ENCODE measurements around the gene ZNF662. TPM values are rescaled to one million over a fixed set of nuclear protein-coding genes. Genes with fewer than 3 reads are reported as not detected.

Gene ZNF662
- total RNA-seq, 1 experiment from 2014 or later: not detected

- no peak overlapping the region for H3K4ac ChIP-seq (ENCODE audit: low read depth, low read length)
- no peaks in the 10 kb centered on the region for H4K20me1 ChIP-seq (ENCODE audit: control insufficient read depth, insufficient read depth, insufficient read length)
- no peak overlapping the region for H2BK120ac ChIP-seq (ENCODE audit: low read depth, low read length, poor library complexity, severe bottlenecking)
- H2AFZ ChIP-seq (ENCODE audit: low read length): no peak overlapping the region
- no CpG with 5 or more reads among the region's 5 CpGs for WGBS (ENCODE audit: extremely low coverage, insufficient read length, low lambda C conversion rate)
- Mint-ChIP-seq H3K36me3 (ENCODE audit: insufficient read depth in 1 of 3, low read depth in 3 of 3) (no peaks in the 10 kb centered on the region; a peak in 1 of 7 replicates), H3K27me3 (ENCODE audit: low read depth) (peaks cover 3% of the 10 kb centered on the region; the same call in 1 of the 2 replicates), H3K4me1 (peaks cover 0 to 2% of the 10 kb centered on the region in 2 experiments), H3K27ac (no peak overlapping the region), H3K9me3 (no peaks in the 10 kb centered on the region; a peak in 1 of 5 replicates), H3K4me3 (no peak overlapping the region)
- no peaks in the 10 kb centered on the region for H3K9me3 ChIP-seq (ENCODE audit: control insufficient read depth, low read depth, low read length)
- no peak for DNase-seq
- H3K23me2 ChIP-seq (ENCODE audit: insufficient read length, low read depth, low read length, poor library complexity, severe bottlenecking): no peaks in the 10 kb centered on the region
- H2BK5ac ChIP-seq (ENCODE audit: insufficient read length, low read length): no peak overlapping the region
- H3K79me1 ChIP-seq (ENCODE audit: insufficient read depth, low read depth, low read length, poor library complexity, severe bottlenecking): no peaks in the 10 kb centered on the region
- H2BK15ac ChIP-seq (ENCODE audit: low read depth, low read length): no peak overlapping the region
- no peak overlapping the region for H2AK5ac ChIP-seq (ENCODE audit: insufficient read length, low read length)
- no peak overlapping the region for H3K18ac ChIP-seq (ENCODE audit: insufficient read length, low read depth, low read length)
- H4K91ac ChIP-seq (ENCODE audit: insufficient read length, low read depth, low read length): no peak overlapping the region
- no peak overlapping the region for H2BK20ac ChIP-seq (ENCODE audit: low read depth, low read length, poor library complexity, severe bottlenecking)
- H2BK12ac ChIP-seq (ENCODE audit: insufficient read length, low read depth, low read length): no peak overlapping the region
- H3K23ac ChIP-seq (ENCODE audit: insufficient read length, low read depth, low read length): no peak overlapping the region
- no peak overlapping the region for H4K8ac ChIP-seq (replicated peaks; ENCODE audit: insufficient read length, low read depth, low read length)
- no peak overlapping the region for H3K4me2 ChIP-seq (ENCODE audit: insufficient read depth, insufficient read length, low read length)
- H3T11ph ChIP-seq (ENCODE audit: low read length): no peak overlapping the region
- no peak overlapping the region for H3K9ac ChIP-seq (ENCODE audit: extremely low read depth, insufficient read length, low read length)
- H4K5ac ChIP-seq (ENCODE audit: insufficient read length, low read depth, low read length): no peak overlapping the region
- no peak overlapping the region for H3K27ac ChIP-seq (ENCODE audit: insufficient read length, low read depth, low read length)
- H3K14ac ChIP-seq (ENCODE audit: insufficient read depth, low read length): no peak overlapping the region
- H3K27me3 ChIP-seq (ENCODE audit: insufficient read depth, low read length): no peaks in the 10 kb centered on the region
- no peak overlapping the region for H3K56ac ChIP-seq (ENCODE audit: insufficient read length, low read depth, low read length)
- no peaks in the 10 kb centered on the region for H3K4me1 ChIP-seq (ENCODE audit: insufficient read depth, low read length)
- H3K79me2 ChIP-seq (ENCODE audit: insufficient read depth, low read length): no peaks in the 10 kb centered on the region
- TF ChIP-seq CTCF (conservative IDR thresholded peaks at IDR 0.05): no peak
Measured at GRCh38 chr3:42946050-42946449, 40.1 kb downstream of the ZNF662 start.

Measured in H9 (cell line).